OCI-LY7 (cell line): ENCODE measurements around the gene ZNF683.

Source experiments
- CTCF ChIP-seq: fragments of 200-600 bp; sonication (generic); conservative IDR thresholded peaks from 2 replicates; pipeline ENCODE4 v1.5.1; 2014; ENCODE audit warnings: mild to moderate bottlenecking, antibody characterized with exemption, low read length, moderate library complexity, mixed read lengths
- EZH2phosphoT487 ChIP-seq: fragments of 200-600 bp; sonication (generic); IDR thresholded peaks from 2 replicates; pipeline ENCODE4 v1.6.1; 2018; ENCODE audit warnings: low read depth, borderline replicate concordance, mild to moderate bottlenecking, mixed run types, antibody characterized with exemption, low read length, moderate library complexity, mixed read lengths

GRCh38 chr1:26368006-26368405 lies 4.5 kb downstream of the ZNF683 start:
- TF ChIP-seq CTCF (no peak), EZH2phosphoT487 (no peak)
